ENCODE measurements around the gene IL1RL2. TPM values are rescaled to one million over a fixed set of nuclear protein-coding genes. Genes with fewer than 3 reads are reported as not detected.

The IL1RL2 gene
- total RNA-seq, 3 donors from 2014 or later (not counting 1 experiment from before 2014, with no cell fraction given): not detected

- WGBS (ENCODE audit: insufficient coverage): 66% methylated on average over 5 of the region's 5 CpGs
- H3K4me1 Mint-ChIP-seq: peaks cover 13 to 17% of the 10 kb centered on the region in 2 donors
- no peak for TF ChIP-seq CTCF (IDR thresholded peaks at IDR 0.05)
- intact Hi-C loops (cut with micrococcal nuclease): no loop called here
- Histone ChIP-seq H3K27me3 (ENCODE audit: control insufficient read depth, insufficient read depth, low read length) (no peaks in the 10 kb centered on the region), H3K4me1 (ENCODE audit: control insufficient read depth, insufficient read depth, low read length) (peaks cover 11% of the 10 kb centered on the region), H3K27ac (ENCODE audit: low read length) (no peak overlapping the region), H3K9me3 (ENCODE audit: control insufficient read depth, insufficient read depth, low read length) (no peaks in the 10 kb centered on the region), H3K36me3 (ENCODE audit: control insufficient read depth, insufficient read depth, low read length) (no peaks in the 10 kb centered on the region), H3K4me3 (ENCODE audit: low read length) (no peak overlapping the region)
- H3K27me3 Mint-ChIP-seq (ENCODE audit: low read depth in 2 of 2): peaks cover 49 to 76% of the 10 kb centered on the region in 2 donors
- ATAC-seq (no peak), DNase-seq (no peak)
- H3K36me3 Mint-ChIP-seq: no peaks in the 10 kb centered on the region
- H3K9me3 Mint-ChIP-seq: no peaks in the 10 kb centered on the region
- H3K4me3 Mint-ChIP-seq: no peak overlapping the region
- no peak overlapping the region for H3K27ac Mint-ChIP-seq
These were observed 7.9 kb downstream of the IL1RL2 start for GRCh38 chr2:102194609-102195268.

- ATAC-seq (peak in 2 of 3 donors; percentile 58 to 78), DNase-seq (peak in 1 of 2 donors; percentile 30)
- H3K36me3 Mint-ChIP-seq: no peaks in the 10 kb centered on the region
- Histone ChIP-seq H3K4me1 (ENCODE audit: control insufficient read depth, insufficient read depth, low read length) (peaks cover 11% of the 10 kb centered on the region), H3K36me3 (ENCODE audit: control insufficient read depth, insufficient read depth, low read length) (no peaks in the 10 kb centered on the region), H3K27ac (ENCODE audit: low read length) (no peak overlapping the region), H3K4me3 (ENCODE audit: low read length) (no peak overlapping the region), H3K27me3 (ENCODE audit: control insufficient read depth, insufficient read depth, low read length) (no peaks in the 10 kb centered on the region), H3K9me3 (ENCODE audit: control insufficient read depth, insufficient read depth, low read length) (no peaks in the 10 kb centered on the region)
- peaks cover 51 to 79% of the 10 kb centered on the region in 2 donors for H3K27me3 Mint-ChIP-seq (ENCODE audit: low read depth in 2 of 2)
- intact Hi-C loops (cut with micrococcal nuclease): no loop called here
- no peaks in the 10 kb centered on the region for H3K9me3 Mint-ChIP-seq
- no peak for TF ChIP-seq CTCF (IDR thresholded peaks at IDR 0.05)
- WGBS (ENCODE audit: insufficient coverage): 30% methylated on average over 4 of the region's 5 CpGs
- H3K27ac Mint-ChIP-seq: no peak overlapping the region
- peaks cover 13 to 17% of the 10 kb centered on the region in 2 donors for H3K4me1 Mint-ChIP-seq
- no peak overlapping the region for H3K4me3 Mint-ChIP-seq
These were observed 10.7 kb downstream of the IL1RL2 start for GRCh38 chr2:102197389-102198137.

GRCh38 chr2:102200539-102200938 is 13.7 kb downstream of the IL1RL2 start:
- intact Hi-C loops (cut with micrococcal nuclease): no loop called here
- Mint-ChIP-seq H3K27ac (no peak overlapping the region), H3K4me1 (peaks cover 13 to 17% of the 10 kb centered on the region in 2 donors), H3K9me3 (no peaks in the 10 kb centered on the region), H3K4me3 (no peak overlapping the region), H3K27me3 (ENCODE audit: low read depth in 2 of 2) (peaks cover 47 to 76% of the 10 kb centered on the region in 2 donors), H3K36me3 (peaks cover 8% of the 10 kb centered on the region)
- no peak overlapping the region for H3K4me3 ChIP-seq (ENCODE audit: low read length)
- no peak for DNase-seq
- H3K36me3 ChIP-seq (ENCODE audit: control insufficient read depth, insufficient read depth, low read length): no peaks in the 10 kb centered on the region
- no peak for TF ChIP-seq CTCF (IDR thresholded peaks at IDR 0.05)
- no peak overlapping the region for H3K27ac ChIP-seq (ENCODE audit: low read length)
- no peaks in the 10 kb centered on the region for H3K9me3 ChIP-seq (ENCODE audit: control insufficient read depth, insufficient read depth, low read length)
- no peaks in the 10 kb centered on the region for H3K27me3 ChIP-seq (ENCODE audit: control insufficient read depth, insufficient read depth, low read length)
- 100% methylated on average over 1 of the region's 1 CpG for WGBS (ENCODE audit: insufficient coverage)
- ATAC-seq: no peak
- peaks cover 11% of the 10 kb centered on the region for H3K4me1 ChIP-seq (ENCODE audit: control insufficient read depth, insufficient read depth, low read length)
